LHCN-M2 (cell line): ENCODE results near the gene TEPSIN. TPM values are rescaled to one million over a fixed set of nuclear protein-coding genes. Genes with fewer than 3 reads are reported as not detected.
A peak's percentile ranks its signal among the peaks of the same experiment; 100 is the strongest.

Experiments
- DNase-seq: peaks from one replicate; pipeline ENCODE4 v3.0.0-alpha.2; 2012; ENCODE audit warnings: low read depth
- total RNA-seq: library from RNA; depleted of rRNA; stranded (reverse); fragments of >200 nt; gene quantifications from 2 replicates; pipeline ENCODE4 v1.2.3, GENCODE V29; 2014; rRNA removed

The TEPSIN gene
- total RNA-seq, 1 experiment from 2014 or later: 27.7 TPM

DNA sequence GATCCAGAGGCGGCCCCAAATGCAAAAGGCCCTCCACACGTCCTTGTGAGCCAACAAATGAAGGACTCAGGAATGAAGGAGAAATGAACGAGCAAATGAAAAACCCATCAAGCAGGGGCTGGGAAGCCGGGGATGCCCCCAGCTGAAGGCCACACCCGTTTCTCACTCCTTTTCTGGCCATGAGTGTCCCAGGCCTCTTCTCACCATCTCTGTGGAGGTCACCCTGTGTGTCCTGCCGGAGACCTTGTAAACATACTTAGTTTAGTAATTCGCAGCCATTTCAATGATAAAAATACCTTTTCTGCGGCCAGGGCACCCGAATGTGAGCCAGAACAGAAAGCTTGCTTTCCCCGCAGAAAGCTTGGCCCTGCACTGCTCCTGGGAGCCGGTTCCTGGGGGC, 51.7 kb downstream of the TEPSIN start:
- DNase-seq: no peak

DNA sequence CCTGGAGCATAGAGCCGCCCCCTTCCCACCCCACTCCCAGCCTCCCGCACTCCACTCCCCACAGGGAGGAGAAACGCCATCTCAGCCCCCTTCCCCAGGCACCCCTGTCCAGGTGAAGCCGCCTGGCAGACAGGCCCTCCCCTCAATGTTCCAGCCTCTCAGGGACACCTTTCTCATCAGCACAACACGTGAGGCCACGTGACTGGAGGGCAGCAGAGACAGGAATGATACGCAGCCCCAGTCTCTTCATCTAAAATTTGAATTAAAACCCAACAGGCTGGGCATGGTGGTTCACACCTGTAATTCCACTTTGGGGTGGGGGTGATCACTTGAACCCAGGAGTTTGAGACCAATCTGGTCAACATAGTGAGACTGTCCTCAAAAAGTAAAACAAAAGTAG, 52.7 kb downstream of the TEPSIN start:
- no peak for DNase-seq

DNA sequence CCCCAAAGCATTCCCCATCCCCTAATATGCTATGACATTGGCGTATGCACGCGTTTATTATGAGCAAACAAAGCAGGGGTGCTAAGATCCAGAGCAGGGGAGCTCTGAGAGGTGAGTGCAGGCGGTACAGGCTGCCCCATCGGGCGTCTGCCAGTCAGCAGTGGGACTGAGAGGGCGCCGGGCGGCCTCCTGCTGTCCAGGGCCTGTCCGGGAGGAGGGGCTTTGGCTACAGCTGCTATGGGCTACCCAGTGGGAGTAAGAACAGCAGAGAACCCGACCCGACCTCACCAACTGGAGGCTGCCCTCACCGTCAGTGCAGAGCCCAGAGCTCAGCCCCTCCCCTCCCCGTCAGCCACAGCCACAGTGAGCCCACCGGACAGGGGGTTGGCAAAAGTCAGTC, 54.3 kb downstream of the TEPSIN start:
- peak; percentile 15 for DNase-seq

DNA sequence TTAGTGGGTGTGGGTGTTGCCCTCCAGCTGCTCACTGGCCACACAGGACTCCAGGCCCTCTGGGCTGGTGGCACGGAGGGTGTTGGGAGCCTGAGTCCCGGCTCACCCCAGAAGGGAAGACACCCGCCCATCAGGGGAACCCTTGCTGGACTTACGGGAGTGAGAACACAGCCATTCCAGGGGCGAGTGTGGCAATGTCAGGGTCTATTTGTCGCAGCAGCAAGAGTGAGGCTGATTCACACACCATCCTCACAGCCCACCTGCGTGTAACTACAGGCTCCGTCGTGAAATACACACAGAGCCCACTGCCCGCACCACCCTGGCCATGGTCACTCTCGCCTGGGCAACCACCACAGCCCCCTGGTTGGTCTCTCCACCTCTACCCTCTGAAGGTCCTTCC, 55.0 kb downstream of the TEPSIN start:
- DNase-seq: no peak

DNA sequence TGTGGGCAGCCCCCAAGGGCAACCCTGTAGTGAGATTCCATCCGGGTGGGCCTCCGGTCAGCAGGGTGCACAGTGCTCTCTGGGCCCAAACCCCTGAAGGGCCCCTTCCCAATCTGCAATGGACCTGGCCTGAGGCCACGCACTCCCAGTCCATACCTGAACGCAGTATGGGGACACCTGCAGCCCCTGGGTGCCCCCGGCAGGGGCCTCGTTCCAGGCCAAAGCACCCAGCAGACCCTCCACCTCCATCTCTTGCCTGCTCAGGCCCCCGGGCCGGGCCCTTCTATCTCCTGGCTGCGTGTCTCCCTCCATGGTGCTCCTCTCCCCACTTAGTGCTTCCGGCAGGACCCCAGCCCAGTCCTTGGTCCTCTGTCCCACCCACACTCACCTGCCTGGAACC, 55.5 kb downstream of the TEPSIN start:
- DNase-seq: no peak

DNA sequence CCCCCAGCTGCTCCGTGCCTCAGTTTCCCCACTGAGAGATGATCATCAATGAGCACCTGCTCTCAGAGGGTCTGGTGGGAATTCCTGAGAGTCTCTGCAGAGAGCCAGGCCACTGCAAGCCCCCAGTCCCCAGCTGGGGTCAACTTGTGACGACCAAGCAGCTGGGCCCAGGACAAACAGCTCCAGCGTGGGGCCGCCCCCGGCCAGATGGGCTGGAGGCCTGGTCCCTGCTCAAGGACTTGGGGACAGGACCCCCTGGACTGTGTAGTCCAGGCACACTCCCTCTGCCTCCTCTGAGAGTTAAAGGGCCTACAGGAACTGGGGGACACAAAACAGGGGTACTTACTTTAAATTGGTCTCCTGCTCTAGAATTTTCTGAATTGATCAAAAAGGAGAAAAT, 56.3 kb downstream of the TEPSIN start:
- DNase-seq: no peak

DNA sequence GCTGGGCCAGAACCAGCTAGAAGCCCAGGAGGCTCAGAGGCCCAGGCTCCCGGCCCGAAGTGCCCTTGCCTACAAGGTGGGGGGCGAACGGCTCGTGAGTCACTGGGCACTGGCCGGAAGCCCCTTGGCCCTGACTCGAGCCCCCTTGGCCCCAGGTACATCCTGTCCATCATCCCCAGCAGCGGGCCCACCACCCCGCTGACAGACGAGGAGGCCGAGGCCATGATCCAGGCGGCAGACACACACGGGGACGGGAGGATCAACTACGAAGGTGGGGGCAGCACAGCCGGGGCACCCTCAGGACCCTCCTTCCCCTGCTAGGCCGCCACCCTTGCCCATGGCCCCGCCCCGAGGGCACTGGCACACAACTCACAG, 57.1 kb downstream of the TEPSIN start:
- no peak for DNase-seq

DNA sequence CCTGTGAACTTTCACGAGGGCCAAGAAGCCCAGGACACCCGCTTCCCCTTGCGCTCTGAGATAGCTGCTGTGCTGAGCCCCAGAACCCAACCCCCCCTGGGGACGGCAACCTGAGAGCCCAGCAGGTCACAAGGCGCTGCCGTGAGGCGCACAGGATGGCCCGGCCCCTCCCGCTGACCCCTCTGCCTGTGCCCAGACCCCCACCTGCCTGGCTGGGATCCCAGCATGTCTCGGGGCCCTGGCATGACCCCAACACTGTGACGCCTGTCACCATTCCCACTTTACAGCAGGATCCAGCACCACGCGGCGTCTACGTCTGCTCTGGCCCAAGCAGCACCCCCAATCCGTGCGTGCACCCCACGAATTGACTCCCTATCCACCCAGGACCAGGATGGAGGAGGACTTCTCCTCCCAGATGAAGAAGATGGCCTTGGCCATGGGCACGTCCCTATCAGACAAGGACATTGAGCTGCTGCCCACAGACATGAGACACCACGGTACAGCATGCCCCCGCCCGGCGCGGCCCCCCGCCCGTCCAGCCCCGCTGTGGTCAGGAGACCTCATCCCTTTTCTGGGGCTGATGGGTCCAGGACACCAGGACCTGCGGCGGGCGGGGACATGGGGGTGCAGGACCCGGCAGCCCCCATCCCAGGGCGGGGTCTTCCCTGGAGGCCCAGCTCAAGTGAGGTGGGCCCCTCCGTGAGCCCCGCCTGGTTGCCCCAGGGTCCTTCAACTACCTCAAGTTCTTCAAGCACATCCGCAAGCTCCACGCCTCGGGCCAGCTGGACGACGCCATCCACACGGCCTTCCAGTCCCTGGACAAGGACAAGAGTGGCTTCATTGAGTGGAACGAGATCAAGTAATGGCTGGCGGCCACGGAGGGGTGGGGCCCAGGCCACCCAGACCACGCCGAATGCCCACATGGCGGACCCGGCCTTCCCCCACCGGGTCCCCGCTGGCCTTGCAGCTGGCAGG, 57.7 kb downstream of the TEPSIN start:
- no peak for DNase-seq

DNA sequence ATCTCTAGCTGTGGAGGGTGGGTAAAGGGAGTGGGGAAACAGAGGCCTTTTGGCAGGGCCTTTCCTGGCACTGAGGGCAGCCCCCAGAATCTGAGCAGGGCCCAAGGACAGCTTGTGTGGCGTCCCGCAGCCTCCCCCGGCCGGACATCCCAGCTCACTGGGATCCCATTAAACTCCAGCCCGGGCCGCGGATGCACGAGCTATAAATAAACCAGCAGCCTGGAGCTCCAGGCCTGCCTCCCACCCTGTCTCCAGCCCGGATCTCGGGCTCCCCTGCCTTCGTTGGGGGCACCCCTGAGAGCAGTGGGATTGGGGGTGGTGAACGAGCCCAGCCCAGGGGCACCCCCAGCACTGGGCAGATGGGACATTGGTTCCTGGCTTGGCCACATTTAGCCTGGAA, 59.0 kb downstream of the TEPSIN start:
- DNase-seq: no peak

DNA sequence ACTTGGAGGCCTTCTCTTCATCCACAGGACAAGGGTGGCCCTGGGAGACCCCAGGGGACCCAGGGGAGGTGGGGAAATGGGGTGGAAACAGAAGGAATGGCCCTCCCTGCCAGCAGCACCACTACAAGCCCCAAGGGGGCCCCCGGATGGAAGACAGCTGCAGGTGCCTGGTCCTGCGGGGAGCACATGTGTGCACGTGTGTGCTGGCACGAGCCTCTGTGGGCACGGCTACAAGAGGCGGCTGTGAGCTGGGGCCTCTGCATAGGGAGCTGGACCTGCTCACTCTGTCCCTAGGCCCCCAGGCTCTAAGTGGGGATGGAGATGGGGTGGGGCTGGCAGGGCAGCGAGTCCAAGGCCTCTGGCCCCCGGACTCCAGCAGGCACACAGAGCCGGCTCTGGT, 59.6 kb downstream of the TEPSIN start:
- no peak for DNase-seq

Other genes with a start within 250 kb of the TEPSIN start
- 14.9 and 16.9 TPM in 2 replicates for gene CHMP6, start 247.2 kb downstream of the TEPSIN start, total RNA-seq
- 15.2 and 22.0 TPM in 2 replicates for gene BAIAP2, start 203.9 kb downstream of the TEPSIN start, total RNA-seq
- not detected in 2 replicates for gene PVALEF, start 73.5 kb downstream of the TEPSIN start, total RNA-seq
- 0.06 and 0.23 TPM in 2 replicates for gene AATK, start 72.8 kb downstream of the TEPSIN start, total RNA-seq
- 16.4 and 18.6 TPM in 2 replicates for gene CEP131, start 16.1 kb downstream of the TEPSIN start, total RNA-seq
- gene NDUFAF8, start 263 bp upstream of the TEPSIN start, total RNA-seq: 39.9 and 47.0 TPM in 2 replicates
- 81.5 and 86.4 TPM in 2 replicates for gene SLC38A10, start 56.3 kb upstream of the TEPSIN start, total RNA-seq
- 4.9 and 6.6 TPM in 2 replicates for gene BAHCC1, start 156.4 kb upstream of the TEPSIN start, total RNA-seq